GM23338 (cell line): ENCODE results near the gene CCDC122. TPM values are rescaled to one million over a fixed set of nuclear protein-coding genes. Genes with fewer than 3 reads are reported as not detected.

Source experiments
- ATAC-seq: fragments of 200-7000 bp; cut with Tn5 transposase; 3 replicates; pipeline ENCODE4 v1.9.1; 2020
- DNase-seq: peaks from one replicate; pipeline ENCODE4 v3.0.0-alpha.2; 2015; ENCODE audit warnings: low spot score
- H2AFZ ChIP-seq: fragments of 200-600 bp; sonication (generic); 2 replicates; pipeline ENCODE4 v1.8.0; 2016; ENCODE audit warnings: antibody characterized with exemption, mild to moderate bottlenecking, moderate library complexity
- H3F3A ChIP-seq: fragments of 200-600 bp; sonication (generic); replicated peaks from 2 replicates; pipeline ENCODE4 v1.8.0; 2017; ENCODE audit warnings: antibody characterized with exemption, mixed run types, low read depth
- H3K27ac ChIP-seq: fragments of 200-600 bp; sonication (generic); 2 replicates; pipeline ENCODE4 v1.6.1; 2016; ENCODE audit warnings: low read depth
- H3K27me3 ChIP-seq: fragments of 200-600 bp; sonication (generic); 2 replicates; pipeline ENCODE4 v1.8.0; 2016; ENCODE audit warnings: mild to moderate bottlenecking, mixed run types, moderate library complexity; ENCODE audit not compliant: insufficient read depth
- H3K36me3 ChIP-seq: fragments of 200-600 bp; sonication (generic); 2 replicates; pipeline ENCODE4 v1.8.0; 2016; ENCODE audit warnings: mild to moderate bottlenecking; ENCODE audit not compliant: insufficient read depth
- H3K4me1 ChIP-seq: fragments of 200-600 bp; sonication (generic); 2 replicates; pipeline ENCODE4 v1.8.0; 2016; ENCODE audit warnings: mild to moderate bottlenecking, moderate library complexity; ENCODE audit not compliant: insufficient read depth
- H3K4me2 ChIP-seq: fragments of 200-600 bp; sonication (generic); 2 replicates; pipeline ENCODE4 v1.7.1; 2017; ENCODE audit warnings: mixed run types
- H3K4me3 ChIP-seq: fragments of 200-600 bp; sonication (generic); 2 replicates; pipeline ENCODE4 v1.6.1; 2016; ENCODE audit warnings: mixed run types
- H3K79me2 ChIP-seq: fragments of 200-600 bp; sonication (generic); replicated peaks from 2 replicates; pipeline ENCODE4 v1.8.0; 2017; ENCODE audit warnings: mild to moderate bottlenecking; ENCODE audit not compliant: insufficient read depth
- H3K9me2 ChIP-seq: fragments of 200-600 bp; sonication (generic); 2 replicates; pipeline ENCODE4 v1.8.0; 2017; ENCODE audit not compliant: insufficient read depth
- H4K20me1 ChIP-seq: fragments of 200-600 bp; sonication (generic); replicated peaks from 2 replicates; pipeline ENCODE4 v1.8.0; 2017; ENCODE audit warnings: mild to moderate bottlenecking; ENCODE audit not compliant: insufficient read depth
- H3K27ac Mint-ChIP-seq: 2 replicates; pipeline ENCODE4 v1.8.0; 2020; ENCODE audit warnings: inconsistent platforms, mild to moderate bottlenecking, moderate library complexity, mixed read lengths
- H3K27me3 Mint-ChIP-seq: 3 replicates; pipeline ENCODE4 v1.8.0; 2022; ENCODE audit warnings: low read depth, mild to moderate bottlenecking, moderate library complexity, mixed read lengths, inconsistent platforms; ENCODE audit not compliant: insufficient read depth, poor library complexity
- H3K36me3 Mint-ChIP-seq: 3 replicates; pipeline ENCODE4 v1.8.0; 2021; ENCODE audit warnings: low read depth, mild to moderate bottlenecking, inconsistent platforms, moderate library complexity, mixed read lengths
- H3K4me1 Mint-ChIP-seq: 3 replicates; pipeline ENCODE4 v1.8.0; 2020; ENCODE audit warnings: mild to moderate bottlenecking, inconsistent platforms, mixed read lengths
- H3K4me3 Mint-ChIP-seq: 3 replicates; pipeline ENCODE4 v1.8.0; 2021; ENCODE audit warnings: moderate library complexity, mild to moderate bottlenecking, inconsistent platforms, mixed read lengths
- H3K9me3 Mint-ChIP-seq: 3 replicates; pipeline ENCODE4 v1.8.0; 2020; ENCODE audit warnings: moderate library complexity, mild to moderate bottlenecking, inconsistent platforms, mixed read lengths
- ETS1 ChIP-seq: IDR thresholded peaks from 2 replicates; pipeline ENCODE4 v1.6.1; 2016; ENCODE audit warnings: antibody characterized with exemption
- EZH2 ChIP-seq: fragments of 200-600 bp; sonication (generic); IDR thresholded peaks from one replicate; pipeline ENCODE4 v1.8.0; 2017; ENCODE audit warnings: antibody characterized with exemption, mild to moderate bottlenecking, low read depth; ENCODE audit not compliant: unreplicated experiment
- EZH2phosphoT487 ChIP-seq: fragments of 200-600 bp; sonication (generic); IDR thresholded peaks from one replicate; pipeline ENCODE4 v1.8.1; 2018; ENCODE audit warnings: antibody characterized with exemption; ENCODE audit not compliant: unreplicated experiment
- NANOG ChIP-seq: IDR thresholded peaks from 2 replicates; pipeline ENCODE4 v1.6.1; 2016; ENCODE audit warnings: antibody characterized with exemption, borderline replicate concordance
- POLR2AphosphoS5 ChIP-seq: IDR thresholded peaks from 2 replicates; pipeline ENCODE4 v1.6.1; 2016; ENCODE audit warnings: antibody characterized with exemption, low read depth
- REST ChIP-seq: IDR thresholded peaks from one replicate; pipeline ENCODE4 v1.6.1; 2018; ENCODE audit warnings: antibody characterized with exemption; ENCODE audit not compliant: unreplicated experiment
- STAT1 ChIP-seq: IDR thresholded peaks from one replicate; pipeline ENCODE4 v1.6.1; 2016; ENCODE audit warnings: antibody characterized with exemption; ENCODE audit not compliant: unreplicated experiment
- ZNF114 ChIP-seq: fragments of 250-450 bp; sonication (Bioruptor Pico); IDR thresholded peaks from 2 replicates; pipeline ENCODE4 v1.5.0; 2020; ENCODE audit warnings: mild to moderate bottlenecking, moderate library complexity
- ZNF331 ChIP-seq: fragments of 250-450 bp; sonication (Bioruptor Pico); IDR thresholded peaks from 2 replicates; pipeline ENCODE4 v1.5.0; 2020; ENCODE audit warnings: low read depth, mild to moderate bottlenecking, moderate library complexity
- ZNF462 ChIP-seq: fragments of 250-450 bp; sonication (Bioruptor Pico); IDR thresholded peaks from 2 replicates; pipeline ENCODE4 v1.5.0; 2020; ENCODE audit warnings: mild to moderate bottlenecking, moderate library complexity
- long read RNA-seq: library from polyadenylated mRNA; unstranded; transcript quantifications from one replicate; pipeline ENCODE4 v2.0.0, GENCODE V29; 2020; ENCODE audit not compliant: unreplicated experiment
- polyA plus RNA-seq: library from polyadenylated mRNA; unstranded; fragments of >200 nt; fragmentation: Nextera tagmentation; extraction: Ambion mirVana; gene quantifications from 2 replicates; pipeline ENCODE4 v1.2.1, GENCODE V29; 2016
- total RNA-seq: library from RNA; depleted of rRNA; stranded (reverse); fragments of >200 nt; shearing (Covaris generic); gene quantifications from 2 replicates; pipeline ENCODE4 v1.2.3, GENCODE V29; 2014; rRNA removed
- TF ChIP-seq, protein P1 (sequence below), 2 experiments: fragments of 200-600 bp in 1 of 2; sonication (generic) in 1 of 2; conservative IDR thresholded peaks; 2 replicates each; pipeline versions ENCODE4 v1.5.1 to v1.6.1; 2016 to 2017; ENCODE audit warnings: antibody characterized with exemption in 2 of 2, low read depth in 2 of 2, mild to moderate bottlenecking in 2 of 2, moderate library complexity in 1 of 2

The CCDC122 gene
- total RNA-seq (7.4 and 7.5 TPM in 2 replicates), polyA plus RNA-seq (28.0 and 30.6 TPM in 2 replicates)
- long read RNA-seq, partial matches to known transcripts: 4 of 6 reads
- long read RNA-seq, other reads (novel, unspliced or antisense): 1 of 6 reads

GRCh38 chr13:43878892-43879754, at the start of gene CCDC122:
CCDC122 (minus strand) TSS chr13:43879740; CDS start chr13:43869376, 10,364 bp downstream.
- no peak for TF ChIP-seq EZH2phosphoT487
- no peak for TF ChIP-seq NANOG
- no peak for TF ChIP-seq ZNF462
- TF ChIP-seq ZNF331 (CRISPR knock-in tag): no peak
- no peak for TF ChIP-seq STAT1
- no peak for TF ChIP-seq REST
- TF ChIP-seq ZNF114 (CRISPR knock-in tag): no peak
- TF ChIP-seq POLR2AphosphoS5: peak; percentile 90
- 0 out of 2 replicates have a peak, but pooled peaks have one; percentile 15 for TF ChIP-seq ETS1
- TF ChIP-seq, protein P1, sequence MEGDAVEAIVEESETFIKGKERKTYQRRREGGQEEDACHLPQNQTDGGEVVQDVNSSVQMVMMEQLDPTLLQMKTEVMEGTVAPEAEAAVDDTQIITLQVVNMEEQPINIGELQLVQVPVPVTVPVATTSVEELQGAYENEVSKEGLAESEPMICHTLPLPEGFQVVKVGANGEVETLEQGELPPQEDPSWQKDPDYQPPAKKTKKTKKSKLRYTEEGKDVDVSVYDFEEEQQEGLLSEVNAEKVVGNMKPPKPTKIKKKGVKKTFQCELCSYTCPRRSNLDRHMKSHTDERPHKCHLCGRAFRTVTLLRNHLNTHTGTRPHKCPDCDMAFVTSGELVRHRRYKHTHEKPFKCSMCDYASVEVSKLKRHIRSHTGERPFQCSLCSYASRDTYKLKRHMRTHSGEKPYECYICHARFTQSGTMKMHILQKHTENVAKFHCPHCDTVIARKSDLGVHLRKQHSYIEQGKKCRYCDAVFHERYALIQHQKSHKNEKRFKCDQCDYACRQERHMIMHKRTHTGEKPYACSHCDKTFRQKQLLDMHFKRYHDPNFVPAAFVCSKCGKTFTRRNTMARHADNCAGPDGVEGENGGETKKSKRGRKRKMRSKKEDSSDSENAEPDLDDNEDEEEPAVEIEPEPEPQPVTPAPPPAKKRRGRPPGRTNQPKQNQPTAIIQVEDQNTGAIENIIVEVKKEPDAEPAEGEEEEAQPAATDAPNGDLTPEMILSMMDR (conservative IDR thresholded peaks at IDR 0.05; ENCODE audit: low read depth in 2 of 2): no peak
- no peak for TF ChIP-seq EZH2
- no peak within 1 kb of the TSS for H3K27ac ChIP-seq
- H3K36me3 ChIP-seq: no peaks in the 10 kb centered on the region
- no peaks in the 10 kb centered on the region for H3F3A ChIP-seq
- H3K36me3 Mint-ChIP-seq: no peaks in the 10 kb centered on the region
- H3K9me3 Mint-ChIP-seq: no peaks in the 10 kb centered on the region
- no peaks in the 10 kb centered on the region for H3K9me2 ChIP-seq
- H3K4me2 ChIP-seq: peak within 1 kb of the TSS; percentile 94
- H3K27me3 ChIP-seq: peaks cover 13% of the 10 kb centered on the region
- ATAC-seq (peak; percentile 87), DNase-seq (peak; percentile 87)
- H3K27me3 Mint-ChIP-seq: peaks cover 5% of the 10 kb centered on the region
- peaks cover 37% of the 10 kb centered on the region for H3K4me1 Mint-ChIP-seq
- no peaks in the 10 kb centered on the region; the same call in 1 of the 2 replicates for H3K79me2 ChIP-seq
- H3K4me3 ChIP-seq: peak within 1 kb of the TSS; percentile 73
- H3K4me3 Mint-ChIP-seq: peak within 1 kb of the TSS; percentile 85
- peak within 1 kb of the TSS; percentile 36; the same call in 1 of the 2 replicates for H3K27ac Mint-ChIP-seq
- H3K4me1 ChIP-seq: peaks cover 27% of the 10 kb centered on the region
- no peaks in the 10 kb centered on the region for H4K20me1 ChIP-seq
- peak within 1 kb of the TSS; percentile 67; the same call in 1 of the 2 replicates for H2AFZ ChIP-seq
